ENCODE measurements around the gene CUBN.

- TF ChIP-seq CTCF (IDR thresholded peaks at IDR 0.05) (no peak), ZFX (IDR thresholded peaks at IDR 0.05; ENCODE audit: borderline replicate concordance) (no peak)
These were observed 41.3 kb downstream of the CUBN start for GRCh38 chr10:17088118-17088806.

Measured in 22Rv1 (cell line).